Activated T-cell treated with anti-CD3 and anti-CD28 coated beads, Interleukin-2, amount 50 U/mL, for 4 hours (primary cell): Measurements from ENCODE around the gene RTL5. TPM values are rescaled to one million over a fixed set of nuclear protein-coding genes. Genes with fewer than 3 reads are reported as not detected.
A peak's percentile ranks its signal among the peaks of the same experiment; 100 is the strongest.

Experiments used
- ATAC-seq, 2 donors: fragments of 200-7000 bp; cut with Tn5 transposase; one replicate each; pipeline ENCODE4 v1.10.0; 2021
- DNase-seq: peaks from one replicate; pipeline ENCODE4 v3.0.0-alpha.2; 2020
- H3K27me3 Mint-ChIP-seq: one replicate; pipeline ENCODE4 v1.8.0; 2021; ENCODE audit warnings: low read depth, mixed read lengths
- H3K36me3 Mint-ChIP-seq: one replicate; pipeline ENCODE4 v1.8.0; 2022; ENCODE audit warnings: mixed read lengths; ENCODE audit not compliant: insufficient read depth
- H3K4me1 Mint-ChIP-seq: one replicate; pipeline ENCODE4 v1.8.0; 2021; ENCODE audit warnings: low read depth, mixed read lengths
- H3K4me3 Mint-ChIP-seq: one replicate; pipeline ENCODE4 v1.8.0; 2021; ENCODE audit warnings: mild to moderate bottlenecking, moderate library complexity, mixed read lengths
- H3K9me3 Mint-ChIP-seq: one replicate; pipeline ENCODE4 v1.8.0; 2021; ENCODE audit warnings: mixed read lengths
- total RNA-seq, 3 donors: library from RNA; stranded (reverse); gene quantifications; one replicate each; pipeline ENCODE4 v1.2.1, GENCODE V29; 2021

Gene RTL5
- total RNA-seq, 3 donors from 2014 or later = 0.25 to 0.63 (median 0.45) TPM

DNA sequence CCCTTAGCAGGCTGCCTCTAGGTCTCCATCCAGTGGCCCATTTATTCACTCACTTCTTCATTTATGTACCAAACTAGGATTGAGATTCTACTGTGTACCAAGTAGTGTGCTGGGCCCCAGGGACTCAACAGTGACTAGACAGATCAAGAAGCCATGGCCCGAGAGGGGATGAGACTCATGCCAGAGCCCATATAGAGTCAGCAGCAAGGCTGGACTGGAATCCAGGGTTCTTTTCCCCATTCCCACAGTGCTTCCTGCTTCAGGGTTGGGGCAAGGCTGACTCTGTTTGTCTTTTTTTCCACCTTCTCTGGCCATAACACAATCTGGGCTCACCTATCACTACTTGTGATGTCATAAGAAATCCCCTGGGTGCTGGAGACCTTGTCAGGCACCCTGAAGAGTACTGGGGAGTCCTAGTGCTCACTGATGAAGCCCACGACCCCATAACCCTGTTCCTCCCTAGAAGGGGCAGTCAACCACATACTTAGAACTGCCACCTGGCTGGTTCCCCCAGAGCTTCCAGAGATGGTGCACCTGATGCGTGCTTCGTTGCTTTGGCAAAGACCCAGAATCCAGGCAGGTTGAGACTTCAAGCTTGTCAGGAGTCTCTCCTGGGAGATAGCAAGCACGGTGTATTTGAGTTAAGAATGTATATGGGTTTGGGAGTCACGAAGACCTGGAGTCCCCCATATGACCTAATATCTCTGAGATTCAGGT is 6.2 kb downstream of the RTL5 start:
- H3K4me1 Mint-ChIP-seq = peaks cover 48% of the 10 kb centered on the region
- no peaks in the 10 kb centered on the region for H3K36me3 Mint-ChIP-seq
- DNase-seq (no peak), ATAC-seq (no peak)
- peaks cover 8% of the 10 kb centered on the region for H3K27me3 Mint-ChIP-seq
- H3K9me3 Mint-ChIP-seq = no peaks in the 10 kb centered on the region
- H3K4me3 Mint-ChIP-seq = no peak overlapping the region

DNA sequence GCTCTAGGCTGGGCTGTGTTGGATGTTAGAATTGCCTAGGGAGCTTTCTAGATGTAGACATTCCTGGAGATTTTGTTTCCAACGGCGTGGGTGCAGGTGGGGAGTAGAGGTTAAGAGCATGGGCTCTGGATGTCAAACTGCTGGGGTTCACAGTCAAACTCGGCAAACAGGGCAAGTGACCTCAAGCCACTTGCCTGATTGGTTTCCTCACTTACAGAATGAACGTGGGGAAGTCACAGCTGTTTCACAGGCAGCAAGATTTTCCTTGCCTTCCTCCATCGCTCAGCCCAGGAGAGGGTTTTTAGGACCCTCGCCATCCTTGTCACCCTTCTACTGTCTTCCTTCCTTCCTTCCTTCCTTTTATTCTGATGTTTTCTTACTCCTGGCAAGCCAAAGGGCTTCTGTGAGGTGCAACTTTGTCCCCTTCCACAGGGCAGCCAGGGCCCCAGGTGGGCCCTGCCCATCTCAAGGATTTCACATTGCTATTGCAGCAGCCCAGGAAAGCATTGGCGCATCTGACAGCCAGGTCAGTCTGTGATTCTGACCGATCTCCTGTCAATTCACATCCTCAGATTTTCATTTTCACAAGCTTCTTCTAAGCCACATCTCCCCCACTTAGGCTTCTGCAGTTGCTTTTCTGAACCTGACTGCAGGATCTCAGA is 7.0 kb downstream of the RTL5 start:
- ATAC-seq (no peak), DNase-seq (no peak)
- no peaks in the 10 kb centered on the region for H3K36me3 Mint-ChIP-seq
- H3K27me3 Mint-ChIP-seq = peaks cover 5% of the 10 kb centered on the region
- H3K4me1 Mint-ChIP-seq = peaks cover 53% of the 10 kb centered on the region
- no peaks in the 10 kb centered on the region for H3K9me3 Mint-ChIP-seq
- no peak overlapping the region for H3K4me3 Mint-ChIP-seq

DNA sequence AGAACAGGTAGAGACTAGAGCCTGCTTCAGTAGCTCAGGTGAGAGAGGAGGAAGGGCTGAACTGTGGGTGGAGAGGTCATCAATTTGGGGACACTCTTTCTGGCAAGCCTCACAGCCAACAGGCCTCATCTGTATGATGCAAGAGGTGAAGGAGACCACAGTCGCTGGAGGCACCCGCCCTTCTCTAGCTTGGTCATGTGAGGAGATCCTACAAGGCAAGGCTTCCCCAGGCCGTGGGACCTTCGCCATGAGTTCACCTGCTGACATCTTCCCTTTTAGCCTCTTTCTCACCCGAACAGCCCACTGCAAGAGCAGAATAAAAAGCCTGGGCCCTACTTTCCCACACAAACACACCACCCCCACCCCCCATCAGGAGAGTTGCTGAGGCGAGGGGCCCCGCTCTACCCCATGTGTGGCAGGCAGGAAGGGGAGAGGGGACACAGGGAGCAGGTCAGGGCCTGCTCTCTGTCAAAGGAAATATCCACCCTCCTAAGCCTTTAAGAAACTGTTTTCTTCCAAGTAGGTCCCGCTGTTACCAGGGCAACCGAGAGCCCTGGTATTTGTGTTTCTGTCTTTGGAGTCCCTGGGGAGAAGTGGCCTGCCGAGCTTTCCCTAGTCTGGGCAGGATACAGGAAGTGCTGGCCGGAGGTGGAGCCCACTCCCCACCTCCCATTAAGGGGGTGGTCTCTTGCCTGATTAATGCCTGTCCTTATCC is 8.1 kb downstream of the RTL5 start:
- no peak for ATAC-seq
- DNase-seq = no peak
- Mint-ChIP-seq H3K4me3 (no peak overlapping the region), H3K4me1 (peaks cover 52% of the 10 kb centered on the region), H3K9me3 (no peaks in the 10 kb centered on the region), H3K36me3 (no peaks in the 10 kb centered on the region), H3K27me3 (no peaks in the 10 kb centered on the region)

DNA sequence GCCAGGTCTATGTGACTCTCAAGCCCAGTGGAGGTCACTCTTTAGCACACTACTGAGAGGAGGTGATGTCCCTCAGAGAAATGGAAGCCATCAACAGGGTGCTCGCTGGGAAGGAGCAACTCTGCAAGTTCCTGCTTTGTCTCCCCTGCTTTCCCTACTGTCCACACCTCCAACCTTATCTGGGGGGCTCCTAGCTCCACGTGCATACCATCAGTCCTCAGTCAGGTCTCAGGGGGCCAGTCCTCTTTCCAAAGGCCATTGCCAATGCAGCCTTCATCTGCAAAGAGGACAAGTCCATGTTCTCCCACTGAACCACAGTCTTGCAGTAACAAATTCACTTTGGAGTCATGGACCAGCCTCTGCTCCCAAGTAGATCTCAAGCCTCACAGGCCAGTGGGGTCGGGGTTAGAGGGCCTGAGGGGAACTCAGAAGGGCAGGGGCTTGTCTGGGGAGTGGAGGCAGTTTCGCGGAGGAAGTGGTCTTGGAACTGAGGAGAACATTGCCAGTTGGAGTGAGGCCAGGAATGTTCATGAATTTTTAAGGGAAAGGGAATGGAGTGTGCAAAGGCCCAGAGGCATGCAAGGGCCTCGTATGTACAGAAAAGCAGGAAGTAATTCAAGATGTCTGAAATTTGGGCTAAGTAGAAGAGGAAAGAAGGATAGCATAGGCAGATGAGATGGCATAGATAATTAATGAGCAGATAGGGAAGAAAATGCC is 8.9 kb downstream of the RTL5 start:
- DNase-seq (no peak), ATAC-seq (no peak)
- Mint-ChIP-seq H3K36me3 (no peaks in the 10 kb centered on the region), H3K27me3 (no peaks in the 10 kb centered on the region), H3K4me3 (no peak overlapping the region), H3K4me1 (peaks cover 52% of the 10 kb centered on the region), H3K9me3 (no peaks in the 10 kb centered on the region)

DNA sequence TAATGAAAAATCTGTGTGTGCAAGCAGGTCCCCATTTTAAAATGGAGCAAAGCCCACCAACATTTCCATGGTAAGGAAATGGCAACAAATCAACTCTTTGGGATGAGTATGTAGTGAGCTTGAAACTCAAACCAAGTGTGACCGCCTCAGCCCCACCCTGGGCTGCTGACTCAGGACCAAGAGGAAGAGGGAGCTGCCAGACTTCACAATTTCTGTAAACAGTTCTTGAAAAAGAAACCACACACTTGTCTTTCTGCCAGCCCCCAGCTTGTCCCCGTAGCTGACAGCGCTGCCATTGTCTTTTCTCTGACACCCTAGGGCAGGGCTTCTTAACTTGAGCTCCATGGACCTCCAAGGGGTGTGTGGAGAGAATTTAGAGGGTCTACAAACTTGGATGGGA is 10.3 kb downstream of the RTL5 start:
- Mint-ChIP-seq H3K4me1 (peaks cover 52% of the 10 kb centered on the region), H3K9me3 (no peaks in the 10 kb centered on the region)
- DNase-seq = peak; percentile 21

DNA sequence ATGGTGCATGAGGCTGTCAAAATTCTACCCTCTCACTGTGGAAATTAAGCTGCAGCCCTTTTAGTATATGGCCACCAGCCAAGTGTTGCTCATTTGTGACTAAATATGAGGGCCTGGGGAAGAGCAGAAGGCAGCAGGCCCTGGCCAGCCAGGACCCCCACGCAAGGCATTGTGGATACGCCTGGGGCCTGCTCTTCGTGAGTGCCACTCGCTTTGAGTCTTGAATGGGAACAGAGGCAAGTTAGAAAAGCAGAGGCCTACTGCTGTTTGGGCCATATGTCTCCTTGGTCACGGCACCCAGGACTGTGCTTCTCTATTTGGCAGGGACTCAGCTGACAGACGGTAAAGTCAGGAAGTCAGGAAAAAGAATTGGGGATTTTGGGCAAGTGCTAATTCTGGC is 10.9 kb downstream of the RTL5 start:
- ATAC-seq (no peak), DNase-seq (no peak)
- no peaks in the 10 kb centered on the region for H3K27me3 Mint-ChIP-seq
- no peaks in the 10 kb centered on the region for H3K9me3 Mint-ChIP-seq
- H3K4me1 Mint-ChIP-seq = peaks cover 50% of the 10 kb centered on the region
- H3K4me3 Mint-ChIP-seq = no peak overlapping the region
- no peaks in the 10 kb centered on the region for H3K36me3 Mint-ChIP-seq

More for the DNA sequence above, 10.3 kb downstream of the RTL5 start:
- ATAC-seq = peak; percentile 79 to 88
- H3K4me3 Mint-ChIP-seq = peak overlapping the region; percentile 21
- no peaks in the 10 kb centered on the region for H3K36me3 Mint-ChIP-seq
- H3K27me3 Mint-ChIP-seq = no peaks in the 10 kb centered on the region

DNA sequence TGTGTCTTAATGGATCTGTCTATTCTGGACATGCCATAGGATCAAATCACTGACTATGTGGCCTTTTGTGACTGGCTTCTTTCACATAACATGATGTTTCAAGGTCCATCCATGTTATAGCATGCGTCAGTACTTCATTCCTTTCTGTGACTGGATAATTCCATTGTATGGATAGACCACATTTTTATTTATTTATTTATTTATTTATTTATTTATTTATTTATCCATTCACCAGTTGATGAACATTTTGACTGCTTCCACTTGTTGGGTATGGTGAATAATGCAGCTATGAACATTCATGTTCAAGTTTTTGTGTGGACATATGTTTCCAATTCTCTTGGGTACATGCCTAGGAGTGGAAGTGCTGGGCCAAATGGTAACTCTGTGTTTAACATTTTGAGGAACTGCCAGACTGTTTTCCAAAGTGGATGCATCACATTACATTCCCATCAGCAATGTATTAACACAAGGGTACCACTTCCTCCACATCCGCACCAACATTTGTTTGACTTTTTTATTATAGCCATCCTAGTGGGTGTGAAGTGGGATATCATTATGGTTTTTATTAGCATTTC is 14.0 kb downstream of the RTL5 start:
- ATAC-seq = no peak
- H3K4me3 Mint-ChIP-seq = no peak overlapping the region
- no peaks in the 10 kb centered on the region for H3K9me3 Mint-ChIP-seq
- peaks cover 28% of the 10 kb centered on the region for H3K4me1 Mint-ChIP-seq
- H3K36me3 Mint-ChIP-seq = no peaks in the 10 kb centered on the region
- H3K27me3 Mint-ChIP-seq = no peaks in the 10 kb centered on the region
- DNase-seq = no peak

DNA sequence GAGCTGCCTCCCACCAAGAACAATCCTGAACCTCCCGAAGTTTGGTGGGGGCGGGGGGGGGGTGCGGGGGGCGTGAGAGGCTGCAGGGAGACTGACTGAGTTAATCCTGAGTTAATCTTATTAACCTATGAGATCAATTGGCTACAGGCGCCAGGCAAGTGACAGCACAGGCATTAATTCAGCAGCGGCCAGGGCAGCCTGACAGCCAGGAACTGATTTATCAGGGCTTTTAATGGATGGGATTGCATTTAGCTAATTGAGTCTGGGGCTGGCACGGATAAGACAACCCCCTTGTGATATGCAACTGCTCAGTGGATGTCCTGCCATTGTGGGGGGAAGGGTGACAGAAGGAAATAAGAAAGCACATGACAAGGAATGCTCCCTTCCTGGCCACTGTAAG is 16.3 kb downstream of the RTL5 start:
- Mint-ChIP-seq H3K4me1 (peaks cover 12% of the 10 kb centered on the region), H3K27me3 (no peaks in the 10 kb centered on the region)
- no peak for ATAC-seq

DNA sequence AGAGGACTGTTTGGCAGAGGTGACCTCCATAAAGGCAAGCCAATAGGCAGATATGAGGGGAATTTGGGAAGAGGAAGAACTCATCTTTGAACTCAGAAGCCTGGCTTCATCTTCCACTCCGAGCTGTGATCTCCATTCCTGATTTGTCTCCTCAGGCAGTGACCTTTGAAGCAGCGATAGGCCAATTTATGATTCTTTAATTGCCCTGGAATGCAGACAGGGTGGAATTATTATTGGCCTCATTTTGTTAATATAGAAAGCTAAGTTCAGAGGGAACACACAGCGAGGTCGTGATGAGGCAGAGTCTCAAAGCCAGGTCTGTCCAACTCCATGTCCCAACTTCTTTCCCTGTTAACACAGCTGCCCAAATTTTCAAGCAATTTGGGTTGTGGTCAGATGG is 16.9 kb downstream of the RTL5 start:
- H3K4me1 Mint-ChIP-seq = peaks cover 8% of the 10 kb centered on the region
- H3K4me3 Mint-ChIP-seq = no peak overlapping the region
- H3K27me3 Mint-ChIP-seq = no peaks in the 10 kb centered on the region
- H3K36me3 Mint-ChIP-seq = no peaks in the 10 kb centered on the region
- no peaks in the 10 kb centered on the region for H3K9me3 Mint-ChIP-seq
- no peak for ATAC-seq
- no peak for DNase-seq

More for the DNA sequence above, 16.3 kb downstream of the RTL5 start:
- H3K4me3 Mint-ChIP-seq = no peak overlapping the region
- H3K9me3 Mint-ChIP-seq = no peaks in the 10 kb centered on the region
- DNase-seq = no peak
- H3K36me3 Mint-ChIP-seq = no peaks in the 10 kb centered on the region

DNA sequence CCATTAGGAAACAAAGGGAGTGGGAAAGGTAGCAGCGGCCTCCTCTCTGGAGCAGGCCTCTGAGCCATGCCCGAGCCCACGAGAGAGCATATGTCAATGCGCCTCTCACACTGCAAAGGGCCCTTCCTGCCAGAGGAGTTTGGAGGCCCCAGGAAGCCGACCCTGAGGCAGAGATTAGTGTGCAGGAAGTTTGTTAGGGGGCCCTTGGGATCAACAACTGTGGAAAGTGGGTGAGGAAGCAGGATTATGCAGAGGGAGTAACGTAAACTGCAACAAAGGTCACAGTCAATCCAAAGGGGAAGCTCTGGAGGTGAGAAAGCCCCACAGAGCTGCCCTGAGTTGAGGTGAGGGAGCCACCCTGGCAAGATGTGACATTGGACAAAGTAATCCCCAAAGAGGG is 17.4 kb downstream of the RTL5 start:
- H3K36me3 Mint-ChIP-seq = no peaks in the 10 kb centered on the region
- H3K4me1 Mint-ChIP-seq = peaks cover 7% of the 10 kb centered on the region
- H3K9me3 Mint-ChIP-seq = no peaks in the 10 kb centered on the region
- ATAC-seq (no peak), DNase-seq (no peak)
- H3K4me3 Mint-ChIP-seq = no peak overlapping the region
- H3K27me3 Mint-ChIP-seq = no peaks in the 10 kb centered on the region

DNA sequence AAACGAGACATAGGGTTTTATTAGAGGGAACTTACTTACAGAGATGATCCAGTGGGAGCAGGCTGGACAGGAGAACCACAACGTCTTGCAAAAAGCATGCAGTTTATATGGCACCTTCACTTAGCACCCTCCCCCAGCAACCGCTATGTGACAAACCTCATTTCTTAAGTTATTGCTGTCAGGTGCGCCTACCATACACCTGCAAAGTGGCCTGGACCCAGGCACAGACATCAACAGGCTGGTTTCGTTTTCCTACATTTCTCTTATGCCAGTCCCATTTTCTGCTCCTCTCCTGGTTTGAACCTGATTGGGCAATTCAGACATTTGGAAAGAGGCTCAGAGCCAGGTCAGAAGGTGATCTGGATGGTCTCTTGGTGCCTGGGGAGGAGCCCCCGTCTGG is 18.3 kb downstream of the RTL5 start:
- H3K4me3 Mint-ChIP-seq = no peak overlapping the region
- no peak for DNase-seq
- peaks cover 10% of the 10 kb centered on the region for H3K4me1 Mint-ChIP-seq
- H3K9me3 Mint-ChIP-seq = no peaks in the 10 kb centered on the region
- H3K27me3 Mint-ChIP-seq = no peaks in the 10 kb centered on the region
- H3K36me3 Mint-ChIP-seq = no peaks in the 10 kb centered on the region
- ATAC-seq = no peak

DNA sequence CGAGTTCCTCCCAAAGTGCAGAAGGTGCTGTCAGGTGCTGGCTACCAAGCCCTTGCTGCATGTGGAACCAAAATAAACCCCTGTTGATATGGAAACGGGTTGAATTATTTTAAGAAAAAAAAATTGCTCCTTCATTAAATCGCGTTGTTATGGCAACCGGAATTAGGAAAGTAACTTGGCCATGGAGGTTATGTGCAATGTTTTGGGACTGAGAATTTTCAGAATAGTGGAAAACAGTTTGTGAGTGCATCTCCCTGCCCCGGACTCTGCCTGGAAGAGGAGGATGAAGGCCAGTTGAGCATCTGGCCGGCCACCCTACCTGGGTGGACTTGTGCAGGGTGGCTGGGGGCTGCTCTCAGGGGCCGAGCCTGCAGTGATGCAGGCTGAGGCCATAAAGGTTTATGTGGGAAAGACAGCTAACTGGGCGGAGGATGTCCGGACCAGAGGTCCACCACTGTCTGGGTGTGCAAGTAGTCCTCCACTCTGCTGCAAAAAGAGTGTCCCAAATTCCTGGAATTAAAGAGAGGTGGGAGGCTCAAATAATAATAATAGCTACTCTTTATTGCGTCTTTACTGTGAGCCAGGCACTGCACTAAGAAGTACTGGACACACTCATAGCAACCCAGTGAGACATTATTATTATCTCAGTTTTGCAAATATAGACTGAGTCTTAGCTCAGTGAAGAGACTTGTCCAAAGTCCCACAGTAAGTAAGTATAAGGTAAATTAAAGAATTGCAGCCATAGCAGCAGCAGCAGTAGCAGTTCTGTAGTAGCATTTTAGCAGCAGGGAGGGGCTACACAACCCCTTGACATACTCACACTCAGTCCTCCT is 20.6 kb downstream of the RTL5 start:
- Mint-ChIP-seq H3K4me1 (peaks cover 21% of the 10 kb centered on the region), H3K27me3 (no peaks in the 10 kb centered on the region), H3K9me3 (no peaks in the 10 kb centered on the region), H3K4me3 (no peak overlapping the region), H3K36me3 (no peaks in the 10 kb centered on the region)
- ATAC-seq (no peak), DNase-seq (no peak)

DNA sequence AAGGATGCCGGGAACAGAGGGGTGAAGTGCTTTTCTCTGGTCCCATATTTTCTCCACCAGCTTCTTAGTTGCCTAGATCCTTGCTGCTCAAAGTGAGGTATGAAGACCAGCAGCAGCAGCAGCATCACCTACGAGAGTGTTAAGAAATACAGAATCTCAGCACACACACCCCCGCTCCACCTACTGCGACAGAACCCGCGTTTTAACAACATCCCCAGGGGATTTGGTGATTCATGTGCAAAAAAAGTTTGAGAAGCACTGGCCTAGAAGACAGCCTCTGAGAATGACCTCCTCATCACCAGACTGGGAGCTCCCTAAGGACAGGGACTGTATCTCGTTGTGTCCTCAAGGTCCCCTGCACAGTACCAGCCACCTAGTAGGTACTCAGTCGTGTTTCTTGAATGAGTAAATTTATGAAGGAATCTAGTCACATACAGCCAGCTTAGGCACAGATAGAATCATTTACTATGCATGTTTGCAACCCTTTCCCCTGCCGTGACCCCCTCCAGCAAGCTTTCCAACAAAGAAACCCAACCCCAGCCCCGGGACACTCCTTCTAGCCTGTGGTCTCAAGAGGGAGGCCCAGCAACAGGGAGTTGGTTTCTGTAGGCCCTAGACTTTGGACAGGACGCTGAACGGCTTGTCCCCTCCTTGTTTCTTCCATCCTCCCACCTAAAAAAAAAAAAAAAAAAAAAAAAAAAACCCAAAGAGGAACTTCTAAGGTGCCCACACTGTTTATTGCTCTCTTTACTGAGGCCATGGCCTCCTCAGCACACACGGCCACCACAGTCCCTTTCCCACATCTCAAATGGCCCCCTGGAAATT is 21.5 kb downstream of the RTL5 start:
- Mint-ChIP-seq H3K9me3 (no peaks in the 10 kb centered on the region), H3K4me1 (peaks cover 27% of the 10 kb centered on the region), H3K4me3 (no peak overlapping the region), H3K36me3 (no peaks in the 10 kb centered on the region), H3K27me3 (no peaks in the 10 kb centered on the region)
- DNase-seq (no peak), ATAC-seq (no peak)
